Transverse colon (tissue), 4 donors: ENCODE data around the gene CCDC70. TPM values are rescaled to one million over a fixed set of nuclear protein-coding genes. Genes with fewer than 3 reads are reported as not detected.

Experiments used
- DNase-seq: peaks from one replicate; pipeline ENCODE4 v3.0.0-alpha.2; 2019
- H3K27ac ChIP-seq, 4 donors: fragments of 200-600 bp; sonication (generic); 2 replicates each; pipeline ENCODE4 v1.5.1; 2016 to 2018; ENCODE audit warnings: inconsistent platforms in 4 of 4
- H3K27me3 ChIP-seq: fragments of 200-600 bp; sonication (generic); 2 replicates; pipeline ENCODE4 v1.5.1; 2017; ENCODE audit warnings: inconsistent platforms
- H3K36me3 ChIP-seq, 4 donors: fragments of 200-600 bp; sonication (generic); 2 replicates each; pipeline ENCODE4 v1.5.1; 2017 to 2019; ENCODE audit warnings: inconsistent platforms in 4 of 4
- H3K4me1 ChIP-seq, 4 donors: fragments of 200-600 bp; sonication (generic); 2 replicates each; pipeline ENCODE4 v1.5.1; 2017 to 2020; ENCODE audit warnings: inconsistent platforms in 4 of 4
- H3K4me3 ChIP-seq, 4 donors: fragments of 200-600 bp; sonication (generic); 1 replicate in 1 of 4; 2 replicates in 3 of 4; pipeline versions ENCODE4 v1.5.1 to v1.6.1; 2017 to 2019; ENCODE audit warnings: inconsistent platforms in 4 of 4
- H3K9me3 ChIP-seq, 2 donors: fragments of 200-600 bp; sonication (generic); 2 replicates each; pipeline ENCODE4 v1.5.1; 2017 to 2019; ENCODE audit warnings: inconsistent platforms in 2 of 2
- EP300 ChIP-seq: sonication (generic); formaldehyde crosslinking; IDR thresholded peaks from one replicate; pipeline ENCODE4 v1.6.1; 2017; ENCODE audit warnings: antibody characterized with exemption, low read depth
- POLR2A ChIP-seq: fragments of 450-650 bp; IDR thresholded peaks from one replicate; pipeline ENCODE4 v1.6.1; 2016; ENCODE audit warnings: antibody characterized with exemption, mild to moderate bottlenecking, moderate library complexity
- POLR2AphosphoS5 ChIP-seq, 3 donors: sonication (generic); formaldehyde crosslinking; IDR thresholded peaks; one replicate each; pipeline ENCODE4 v1.6.1; 2016; ENCODE audit warnings: antibody characterized with exemption in 3 of 3
- WGBS, 2 donors: methylation state at CpG; one replicate each; pipeline ENCODE4 v1.1.5; 2018; ENCODE audit warnings: low coverage in 1 of 2; 5-methylcytosine and 5-hydroxymethylcytosine counted together
- in situ Hi-C, 4 donors: fragments of 200-750 bp; cut with MboI; loops; one replicate each; pipeline versions ENCODE4 v1.15.0 to v1.15.1; 2017; ENCODE audit warnings: low sequenced_read_pairs in 3 of 4, low pct_ligation_motif_present in 1 of 4, low pct_unique_long_range_greater_than_20kb in 1 of 4
- intact Hi-C: fragments of 100-400 bp; cut with DNase I; formaldehyde crosslinking; loops from one replicate; pipeline ENCODE4 v1.15.1; 2023; ENCODE audit warnings: low total_unique reads
- total RNA-seq, 4 donors: library from RNA; depleted of rRNA; stranded (reverse); fragments of >200 nt; gene quantifications; one replicate each; pipeline ENCODE4 v1.1.0, GENCODE V29; 2016
- TF ChIP-seq, protein P1 (sequence below), 5 experiments: fragments of 200-600 bp in 3 of 5; fragments of 450-650 bp in 2 of 5; sonication (generic) in 3 of 5; IDR thresholded peaks; 1 replicate in 2 of 5; 2 replicates in 3 of 5; pipeline ENCODE4 v1.5.1; 2016 to 2017; ENCODE audit warnings: antibody characterized with exemption in 5 of 5, inconsistent platforms in 3 of 5, mild to moderate bottlenecking in 2 of 5, moderate library complexity in 1 of 5

Gene CCDC70
- total RNA-seq, 4 donors from 2014 or later: not detected

DNA sequence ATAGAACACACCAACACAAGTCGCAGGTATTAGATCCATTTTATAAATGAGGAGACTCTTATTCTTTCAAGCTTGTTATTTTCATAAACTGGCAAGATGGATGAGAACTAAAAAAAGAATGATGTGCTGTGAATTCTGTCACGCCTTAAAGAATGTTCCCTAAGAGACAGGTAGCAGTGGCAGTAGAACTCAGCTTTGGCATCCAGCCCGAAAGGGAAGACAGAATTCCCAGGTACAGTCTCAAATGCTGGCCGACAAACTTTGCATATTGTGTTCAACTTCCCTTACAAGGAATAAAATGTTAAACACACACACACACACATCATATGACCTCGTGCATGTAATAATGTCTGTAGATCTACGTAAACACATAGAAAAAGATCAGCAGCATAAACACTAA, 20.0 kb upstream of the CCDC70 start:
- H3K36me3 ChIP-seq: no peaks in the 10 kb centered on the region
- H3K9me3 ChIP-seq: no peaks in the 10 kb centered on the region
- in situ Hi-C loops (no loop called here), intact Hi-C loops (loop anchor here (1.0 kb wide), 1 partner anchor 21 kb away; no protein-coding TSS in a partner anchor)
- 72 to 77% methylated on average over 5 to 6 of the region's 6 CpGs for WGBS, 2 donors
- H3K4me3 ChIP-seq: no peak overlapping the region
- TF ChIP-seq EP300: no peak
- TF ChIP-seq, protein P1, sequence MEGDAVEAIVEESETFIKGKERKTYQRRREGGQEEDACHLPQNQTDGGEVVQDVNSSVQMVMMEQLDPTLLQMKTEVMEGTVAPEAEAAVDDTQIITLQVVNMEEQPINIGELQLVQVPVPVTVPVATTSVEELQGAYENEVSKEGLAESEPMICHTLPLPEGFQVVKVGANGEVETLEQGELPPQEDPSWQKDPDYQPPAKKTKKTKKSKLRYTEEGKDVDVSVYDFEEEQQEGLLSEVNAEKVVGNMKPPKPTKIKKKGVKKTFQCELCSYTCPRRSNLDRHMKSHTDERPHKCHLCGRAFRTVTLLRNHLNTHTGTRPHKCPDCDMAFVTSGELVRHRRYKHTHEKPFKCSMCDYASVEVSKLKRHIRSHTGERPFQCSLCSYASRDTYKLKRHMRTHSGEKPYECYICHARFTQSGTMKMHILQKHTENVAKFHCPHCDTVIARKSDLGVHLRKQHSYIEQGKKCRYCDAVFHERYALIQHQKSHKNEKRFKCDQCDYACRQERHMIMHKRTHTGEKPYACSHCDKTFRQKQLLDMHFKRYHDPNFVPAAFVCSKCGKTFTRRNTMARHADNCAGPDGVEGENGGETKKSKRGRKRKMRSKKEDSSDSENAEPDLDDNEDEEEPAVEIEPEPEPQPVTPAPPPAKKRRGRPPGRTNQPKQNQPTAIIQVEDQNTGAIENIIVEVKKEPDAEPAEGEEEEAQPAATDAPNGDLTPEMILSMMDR (IDR thresholded peaks at IDR 0.05): no peak
- TF ChIP-seq POLR2AphosphoS5 (IDR thresholded peaks at IDR 0.05): no peak
- TF ChIP-seq POLR2A: no peak
- no peak for DNase-seq
- H3K27me3 ChIP-seq: no peaks in the 10 kb centered on the region
- H3K27ac ChIP-seq: no peak overlapping the region
- H3K4me1 ChIP-seq: peaks cover 0 to 3% (median 0%) of the 10 kb centered on the region in 4 donors

- Histone ChIP-seq H3K27ac (no peak overlapping the region), H3K27me3 (no peaks in the 10 kb centered on the region), H3K9me3 (no peaks in the 10 kb centered on the region), H3K4me3 (no peak overlapping the region), H3K36me3 (no peaks in the 10 kb centered on the region), H3K4me1 (peaks cover 0 to 3% (median 0%) of the 10 kb centered on the region in 4 donors)
- intact Hi-C loops (no loop called here), in situ Hi-C loops (no loop called here)
- no peak for TF ChIP-seq EP300
- no peak for TF ChIP-seq POLR2AphosphoS5 (IDR thresholded peaks at IDR 0.05)
- TF ChIP-seq, protein P1 (IDR thresholded peaks at IDR 0.05): no peak
- no peak for TF ChIP-seq POLR2A
- WGBS, 2 donors: 57 to 72% methylated on average over 3 of the region's 3 CpGs
- no peak for DNase-seq
These were observed 18.2 kb upstream of the CCDC70 start for GRCh38 chr13:51843529-51843928.

- no peak within 1 kb of the TSS for H3K4me3 ChIP-seq
- H3K27me3 ChIP-seq: no peaks in the 10 kb centered on the region
- WGBS, 2 donors: 35 to 66% methylated on average over 4 to 20 of the region's 20 CpGs
- DNase-seq: peak; percentile 48
- no peaks in the 10 kb centered on the region for H3K9me3 ChIP-seq
- H3K36me3 ChIP-seq: no peaks in the 10 kb centered on the region
- peaks cover 0 to 3% (median 0%) of the 10 kb centered on the region in 4 donors for H3K4me1 ChIP-seq
- no peak for TF ChIP-seq EP300
- TF ChIP-seq, protein P1 (IDR thresholded peaks at IDR 0.05): peak; percentile 62 to 89 (median 83)
- no peak within 1 kb of the TSS for H3K27ac ChIP-seq
- intact Hi-C loops (no loop called here), in situ Hi-C loops (no loop called here)
These were observed 16.8 kb upstream of the CCDC70 start, which contains the start of gene TMEM272 for GRCh38 chr13:51844862-51845573. Gene TMEM272, minus strand, starts transcription at chr13:51845177. Its CDS starts 6,647 bp downstream, at chr13:51838530.

- Histone ChIP-seq H3K4me3 (no peak overlapping the region), H3K9me3 (no peaks in the 10 kb centered on the region), H3K36me3 (no peaks in the 10 kb centered on the region), H3K27ac (no peak overlapping the region), H3K4me1 (peaks cover 0 to 3% (median 0%) of the 10 kb centered on the region in 4 donors), H3K27me3 (no peaks in the 10 kb centered on the region)
- no peak for DNase-seq
- in situ Hi-C loops (no loop called here), intact Hi-C loops (no loop called here)
- TF ChIP-seq EP300: no peak
- TF ChIP-seq POLR2A: no peak
- TF ChIP-seq, protein P1 (IDR thresholded peaks at IDR 0.05): no peak
- 39 to 73% methylated on average over 4 to 5 of the region's 5 CpGs for WGBS, 2 donors
These were observed 16.0 kb upstream of the CCDC70 start for GRCh38 chr13:51845574-51846318.
